Measurements from ENCODE around the gene SAMMSON.

The SAMMSON gene

DNA sequence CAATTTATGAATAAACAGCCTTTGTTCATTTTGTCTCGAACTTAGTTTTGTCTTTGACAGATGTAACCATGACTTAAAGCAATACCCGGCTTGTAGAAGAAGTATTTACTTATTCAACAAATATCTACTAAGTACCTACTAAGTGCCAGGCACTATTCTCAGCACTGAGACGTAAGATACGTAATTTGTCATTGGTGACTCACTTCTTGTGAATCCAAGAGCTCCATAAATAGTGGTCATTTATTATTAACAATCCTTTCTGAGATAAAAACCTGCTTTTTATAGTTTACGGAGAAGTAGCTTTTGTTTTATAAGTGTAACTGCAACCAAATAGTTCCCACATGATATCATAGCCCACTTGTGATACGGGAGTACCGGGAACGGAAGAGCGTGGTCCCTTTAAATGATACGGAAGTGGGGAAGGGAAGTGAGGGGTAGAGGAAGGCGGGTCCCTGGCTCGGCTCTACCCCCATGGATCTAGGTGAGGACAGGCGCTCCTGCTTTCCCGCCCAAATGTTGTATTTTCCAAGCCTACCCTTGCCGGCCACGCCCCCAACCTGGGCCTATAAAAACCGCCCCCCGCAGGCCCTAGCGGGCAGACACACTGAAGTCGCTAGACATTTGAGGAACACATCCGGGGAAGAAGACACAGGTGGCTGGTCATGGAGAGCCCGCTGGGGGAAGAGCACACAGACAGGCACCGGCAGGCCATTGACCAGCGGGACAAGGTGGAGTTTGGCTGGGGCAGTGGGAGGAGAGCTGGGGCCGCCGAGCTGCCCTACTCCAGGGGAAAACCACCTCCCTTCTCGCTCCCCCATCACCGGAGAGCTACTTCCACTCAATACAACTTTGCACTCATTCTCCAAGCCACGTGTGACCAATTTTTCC, at the start of gene SAMMSON:
Gene SAMMSON (plus strand): TSS at position 594 of the 888 bp plus-strand sequence.
- no peak for DNase-seq

- no peak for DNase-seq
Observed at GRCh38 chr3:69951616-69952015, 47.9 kb upstream of the SAMMSON start.

DNA sequence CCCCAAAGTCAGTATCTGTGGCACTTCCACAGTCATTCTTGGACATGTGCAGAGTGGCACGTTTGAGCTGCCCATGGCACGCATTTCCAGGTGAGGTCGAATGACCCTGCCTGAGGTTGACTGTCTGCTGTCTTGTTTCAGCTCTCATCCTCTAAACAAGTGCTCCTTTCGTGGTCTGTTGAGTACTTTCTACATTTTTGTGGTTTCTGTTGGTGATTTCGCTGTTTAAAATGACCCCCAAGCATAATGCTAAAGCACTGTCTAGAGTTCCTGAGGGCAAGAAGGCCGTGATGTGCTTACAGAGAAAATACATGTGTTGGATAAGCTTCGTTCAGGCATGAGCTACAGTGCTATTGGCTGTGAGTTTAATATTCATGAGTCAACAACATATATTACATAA, 40.0 kb upstream of the SAMMSON start:
- no peak for DNase-seq

DNA sequence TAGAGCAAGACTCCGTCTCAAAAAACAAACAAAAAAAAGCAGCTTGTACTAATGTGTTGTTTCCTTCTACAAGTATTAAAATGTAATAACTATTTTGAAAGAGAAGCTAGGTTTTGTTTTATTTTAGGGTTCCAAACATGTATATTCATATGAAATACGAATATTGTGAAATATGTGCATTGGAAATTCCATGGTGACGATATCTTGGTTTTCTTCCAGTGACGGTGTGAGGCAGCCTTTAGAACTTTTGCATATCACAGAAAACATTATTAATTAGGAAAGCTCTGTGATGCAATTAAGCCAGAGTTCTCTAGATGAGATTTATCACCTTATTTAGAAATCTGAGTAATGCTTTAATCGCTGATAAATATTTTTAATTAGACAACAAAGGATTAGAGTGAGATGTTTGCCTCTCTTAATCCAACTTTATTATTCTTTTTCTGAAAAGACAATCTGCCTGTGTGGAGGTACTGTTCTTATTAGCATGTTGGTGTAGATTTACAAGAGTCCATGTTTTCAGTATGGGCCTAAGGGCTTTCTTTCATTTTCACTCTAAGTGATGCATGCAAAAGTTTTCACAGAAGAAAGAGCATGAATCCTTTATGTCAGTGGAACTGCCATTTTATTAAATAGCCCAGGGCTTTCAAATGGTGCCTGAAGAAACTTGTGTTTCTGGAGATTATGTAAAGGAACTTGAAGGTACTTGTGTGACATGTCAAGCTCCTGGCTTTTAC, 37.7 kb upstream of the SAMMSON start:
- no peak for DNase-seq

DNA sequence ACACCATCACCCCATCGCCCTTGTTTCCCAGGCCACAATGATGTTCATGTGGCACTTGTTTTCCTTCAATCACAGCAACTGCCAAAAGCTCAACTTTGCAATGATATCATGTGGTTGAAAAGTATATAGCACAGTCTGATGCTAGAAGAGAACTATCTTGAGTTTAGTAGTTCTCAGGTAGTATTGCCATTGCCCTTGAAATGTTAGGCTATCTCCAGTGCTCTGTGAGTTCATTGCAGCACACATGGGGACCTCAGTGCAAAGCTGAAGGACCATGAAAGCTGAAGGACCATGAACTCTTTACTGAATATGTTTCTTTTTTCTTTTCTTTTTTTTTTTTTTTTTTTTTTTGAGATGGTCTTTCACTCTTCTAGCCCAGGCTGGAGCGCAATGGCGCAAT, 35.9 kb upstream of the SAMMSON start:
- no peak for DNase-seq

DNA sequence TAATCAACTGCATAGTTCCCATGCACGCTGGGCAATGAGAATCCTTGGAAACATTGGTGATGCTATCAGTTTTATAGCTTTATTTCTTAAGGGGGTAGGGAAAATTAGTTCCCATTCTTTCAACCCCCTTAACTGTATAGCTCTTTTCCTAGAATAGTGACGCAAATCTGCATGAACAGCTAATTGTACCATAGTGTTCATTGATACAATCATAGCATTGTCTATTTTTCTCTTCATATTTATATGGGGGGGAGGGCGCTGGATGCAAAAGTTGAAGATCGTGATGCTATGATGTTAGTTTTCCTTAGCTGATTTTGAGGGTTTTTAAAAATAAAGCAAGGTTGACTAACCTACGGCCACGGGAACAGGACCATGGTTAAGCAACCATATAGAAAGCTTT, 32.4 kb upstream of the SAMMSON start:
- no peak for DNase-seq

GRCh38 chr3:69970827-69971226, 28.7 kb upstream of the SAMMSON start:
- DNase-seq = no peak

GRCh38 chr3:69972672-69973071, 26.9 kb upstream of the SAMMSON start:
- DNase-seq = no peak

DNA sequence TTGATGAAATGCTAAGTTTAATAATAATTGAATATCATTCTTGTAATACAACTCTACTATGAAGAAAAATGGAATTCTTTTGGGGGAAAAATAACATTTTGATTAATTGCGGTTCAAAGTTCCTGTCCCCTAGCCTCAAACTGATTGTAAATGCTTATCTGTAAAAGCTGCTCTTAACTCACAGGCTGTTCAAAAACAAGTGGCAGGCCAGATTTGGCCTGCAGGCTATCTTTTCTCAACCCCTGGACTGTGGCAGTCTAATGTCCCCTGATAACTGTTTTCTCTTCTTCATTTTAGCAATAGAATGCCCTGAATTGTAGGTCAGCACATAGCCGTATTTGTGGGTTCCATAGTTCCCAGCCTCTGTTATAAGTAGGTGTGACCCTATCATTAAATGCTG, 23.5 kb upstream of the SAMMSON start:
- no peak for DNase-seq

DNA sequence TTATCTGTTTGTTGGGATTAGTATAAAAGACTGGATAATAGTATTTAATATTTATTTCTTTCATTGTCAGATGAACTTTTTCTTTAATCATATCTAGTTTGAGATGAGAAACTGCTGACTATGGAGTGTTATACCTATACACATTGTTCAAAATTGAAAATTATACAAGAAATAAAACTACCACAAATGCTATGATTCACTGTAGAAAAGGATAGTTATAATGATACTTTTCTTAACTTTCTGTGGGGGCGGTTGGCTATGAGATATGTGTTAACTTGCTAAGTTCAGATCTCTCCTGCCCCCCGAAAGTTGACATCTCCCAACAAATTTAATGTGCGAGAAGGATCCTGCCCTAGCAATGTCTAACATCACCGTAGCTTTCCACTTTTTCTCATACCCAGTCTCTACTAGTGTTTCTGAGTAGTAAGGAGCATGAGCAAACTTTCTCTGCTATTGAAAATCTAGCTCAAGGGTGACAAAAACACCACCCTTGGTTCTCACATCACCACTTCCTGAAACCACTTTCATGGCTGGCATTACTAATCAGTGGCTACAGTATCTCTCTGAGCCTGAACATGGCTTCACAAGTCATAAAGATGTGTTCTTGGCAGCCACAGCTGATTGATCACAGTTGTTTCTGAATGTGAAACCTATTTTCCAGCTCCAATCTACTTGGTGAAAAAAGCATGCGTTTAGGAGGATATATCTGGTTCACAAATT, 15.8 kb upstream of the SAMMSON start:
- no peak for DNase-seq

DNA sequence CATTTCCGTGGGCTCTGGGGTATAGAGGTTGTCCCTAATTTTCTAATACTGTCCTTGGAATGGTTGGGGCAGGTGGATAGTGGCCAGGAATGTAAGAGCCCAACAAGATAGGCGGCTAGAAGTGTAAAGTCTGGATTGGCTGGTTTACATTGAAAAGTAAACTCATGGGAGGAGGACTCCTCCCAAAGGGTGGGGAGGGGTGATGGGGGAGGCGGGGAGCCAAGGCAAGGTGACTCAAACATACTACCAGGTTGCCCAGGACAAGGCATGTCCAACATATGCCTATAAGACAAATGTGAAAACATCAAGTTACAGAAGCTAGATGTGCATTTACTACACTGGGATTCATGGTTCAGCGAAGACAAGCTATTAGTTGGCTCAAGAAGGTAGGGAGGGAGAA, 14.3 kb upstream of the SAMMSON start:
- DNase-seq = no peak

DNA sequence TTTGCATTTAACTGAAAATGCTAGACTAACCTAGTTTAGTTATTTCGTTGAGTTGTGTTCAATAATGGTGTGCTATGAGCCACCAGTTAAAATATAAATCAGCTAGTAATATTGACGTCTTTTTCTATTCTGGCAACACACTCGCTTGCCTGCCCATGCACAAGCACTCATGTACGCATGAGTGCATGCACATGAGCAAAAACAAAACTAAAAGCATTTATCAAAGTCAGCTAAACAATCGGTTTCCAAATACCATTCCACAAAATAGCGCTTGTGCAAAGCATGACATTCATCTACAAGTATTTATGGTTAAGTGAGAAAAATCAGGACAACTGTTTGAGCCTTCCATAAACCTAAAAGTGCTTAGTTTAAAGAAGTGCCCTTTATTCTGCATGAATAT, 13.1 kb upstream of the SAMMSON start:
- no peak for DNase-seq

GRCh38 chr3:69987833-69988232, 11.7 kb upstream of the SAMMSON start:
- DNase-seq = no peak

GRCh38 chr3:69993757-69994156, 5.8 kb upstream of the SAMMSON start:
- no peak for DNase-seq

- no peak for DNase-seq
Observed at GRCh38 chr3:69994919-69995318, 4.6 kb upstream of the SAMMSON start.

- DNase-seq = no peak
Observed at GRCh38 chr3:69997631-69998307, 1.8 kb upstream of the SAMMSON start.

- DNase-seq = no peak
Observed at GRCh38 chr3:69998759-69999139, 784 bp upstream of the SAMMSON start.

DNA sequence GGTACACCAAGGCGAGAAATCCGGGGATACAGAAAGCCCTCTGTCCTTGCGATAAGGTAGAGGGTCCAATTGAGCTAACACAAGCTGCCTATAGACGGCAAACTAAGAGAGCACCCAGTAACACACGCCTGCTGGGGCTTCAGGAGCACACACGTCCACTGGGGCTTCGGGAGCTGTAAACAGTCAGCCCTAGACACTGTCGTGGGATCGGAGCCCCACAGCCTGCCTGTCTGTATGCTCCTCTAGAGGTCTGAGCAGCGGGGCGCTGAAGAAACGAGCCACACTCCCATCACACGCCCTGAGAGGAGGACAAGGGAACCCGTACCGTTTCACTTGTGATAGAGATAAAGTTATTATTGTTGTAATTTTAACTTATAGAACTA, 486 bp downstream of the SAMMSON start:
- DNase-seq = no peak

GRCh38 chr3:70000563-70001081, 1.1 kb downstream of the SAMMSON start:
- no peak for DNase-seq

GRCh38 chr3:70003119-70003518, 3.6 kb downstream of the SAMMSON start:
- DNase-seq = no peak

DNA sequence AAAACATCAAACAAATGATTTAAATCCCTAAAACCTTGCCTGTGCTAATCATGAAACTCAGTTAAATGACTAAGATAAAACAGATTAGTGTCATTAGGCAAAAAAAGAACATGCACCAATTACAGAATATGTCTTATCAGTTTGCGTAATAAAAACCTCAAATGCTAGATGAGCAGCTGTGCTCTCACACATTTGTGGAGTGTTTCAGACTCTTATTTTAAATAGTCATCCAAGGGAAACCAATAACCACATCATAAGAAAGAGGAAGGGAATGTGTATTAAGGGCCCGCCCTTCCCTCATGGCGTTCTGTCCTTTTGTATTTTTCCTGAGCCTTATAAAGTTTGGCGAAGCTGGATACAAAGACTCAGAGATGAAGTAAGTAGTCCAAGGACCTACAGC, 6.6 kb downstream of the SAMMSON start:
- DNase-seq = no peak

GRCh38 chr3:70010346-70010745, 10.8 kb downstream of the SAMMSON start:
- no peak for DNase-seq

GRCh38 chr3:70011582-70011981, 12.0 kb downstream of the SAMMSON start:
- DNase-seq = no peak

Data from activated naive CD4-positive, alpha-beta T cell (primary cell).